ENCODE data around the gene ACCSL.
A peak's percentile ranks its signal among the peaks of the same experiment; 100 is the strongest.

Gene ACCSL

GRCh38 chr11:44065841-44066731, 18.3 kb downstream of the ACCSL start, which contains the start of gene ACCS:
TSS of gene ACCS (plus strand) at chr11:44066270. CDS start at chr11:44067628, 1,358 bp downstream.
- no peak for FAIRE-seq

GRCh38 chr11:44066732-44067141, 19.0 kb downstream of the ACCSL start:
- FAIRE-seq: no peak

GRCh38 chr11:44067266-44067665, 19.5 kb downstream of the ACCSL start:
- FAIRE-seq: no peak

- FAIRE-seq: no peak
Measured at GRCh38 chr11:44068180-44068579, 20.4 kb downstream of the ACCSL start.

- no peak for FAIRE-seq
Measured at GRCh38 chr11:44071157-44071556, 23.4 kb downstream of the ACCSL start.

GRCh38 chr11:44072757-44073658, 25.2 kb downstream of the ACCSL start:
- no peak for FAIRE-seq

GRCh38 chr11:44078794-44079193, 31.0 kb downstream of the ACCSL start:
- no peak for FAIRE-seq

- FAIRE-seq: no peak
Measured at GRCh38 chr11:44079376-44079775, 31.6 kb downstream of the ACCSL start.

GRCh38 chr11:44080951-44081350, 33.2 kb downstream of the ACCSL start:
- FAIRE-seq: no peak

GRCh38 chr11:44082645-44083044, 34.9 kb downstream of the ACCSL start:
- FAIRE-seq: no peak

GRCh38 chr11:44083433-44083832, 35.7 kb downstream of the ACCSL start:
- FAIRE-seq: no peak

- no peak for FAIRE-seq
Measured at GRCh38 chr11:44083906-44084305, 36.1 kb downstream of the ACCSL start.

GRCh38 chr11:44085330-44085729, 37.5 kb downstream of the ACCSL start:
- no peak for FAIRE-seq

GRCh38 chr11:44088377-44088776, 40.6 kb downstream of the ACCSL start:
- no peak for FAIRE-seq

- no peak for FAIRE-seq
Measured at GRCh38 chr11:44088871-44089270, 41.1 kb downstream of the ACCSL start.

GRCh38 chr11:44090539-44090938, 42.8 kb downstream of the ACCSL start:
- FAIRE-seq: no peak

- peak; percentile 90 for FAIRE-seq
Measured at GRCh38 chr11:44094260-44094868, 46.6 kb downstream of the ACCSL start.

- FAIRE-seq: peak; percentile 65
Measured at GRCh38 chr11:44095506-44096359, 48.0 kb downstream of the ACCSL start, which contains the start of gene EXT2. TSS of gene EXT2 (plus strand) at chr11:44095678. CDS start at chr11:44107713, 12,035 bp downstream.

GRCh38 chr11:44096360-44097185, 48.8 kb downstream of the ACCSL start:
- no peak for FAIRE-seq

- FAIRE-seq: no peak
Measured at GRCh38 chr11:44097821-44098220, 50.0 kb downstream of the ACCSL start.

- no peak for FAIRE-seq
Measured at GRCh38 chr11:44101098-44101497, 53.3 kb downstream of the ACCSL start.

All from G401.6 (cell line).